Brain microvascular endothelial cell (primary cell): ENCODE data around the gene CD320.
A peak's percentile ranks its signal among the peaks of the same experiment; 100 is the strongest.
"Not testable (repeated sequence)": the region's sequence is repeated elsewhere in the genome, so short reads cannot be mapped to it uniquely, and the experiment has no call there.

Experiments
- DNase-seq: peaks from one replicate; pipeline ENCODE4 v3.0.0-alpha.2; 2020
- H3K27ac ChIP-seq: fragments of 250-450 bp; sonication (Bioruptor Pico); 2 replicates; pipeline ENCODE4 v1.5.1; 2020; ENCODE audit warnings: mild to moderate bottlenecking, moderate library complexity
- H3K27me3 ChIP-seq: fragments of 250-450 bp; sonication (Bioruptor Pico); replicated peaks from 2 replicates; pipeline ENCODE4 v1.5.1; 2020; ENCODE audit warnings: mild to moderate bottlenecking
- H3K36me3 ChIP-seq: fragments of 250-450 bp; sonication (Bioruptor Pico); replicated peaks from 2 replicates; pipeline ENCODE4 v1.5.1; 2020; ENCODE audit warnings: mild to moderate bottlenecking
- H3K4me3 ChIP-seq: 2 replicates; pipeline ENCODE4 v1.5.1; 2011; ENCODE audit warnings: low read depth, mild to moderate bottlenecking, control low read depth, low read length, moderate library complexity
- in situ Hi-C: cut with HindIII; loops from 2 replicates; pipeline ENCODE4 v1.10.0; 2017; ENCODE audit warnings: low sequenced_read_pairs, low pct_ligation_motif_present
- TF ChIP-seq, protein P1 (sequence below): IDR thresholded peaks from 2 replicates; pipeline ENCODE4 v1.5.1; 2011; ENCODE audit warnings: low read depth, mild to moderate bottlenecking, moderate library complexity, low read length, control low read depth, inconsistent platforms; ENCODE audit errors: missing control alignments

The CD320 gene

DNA sequence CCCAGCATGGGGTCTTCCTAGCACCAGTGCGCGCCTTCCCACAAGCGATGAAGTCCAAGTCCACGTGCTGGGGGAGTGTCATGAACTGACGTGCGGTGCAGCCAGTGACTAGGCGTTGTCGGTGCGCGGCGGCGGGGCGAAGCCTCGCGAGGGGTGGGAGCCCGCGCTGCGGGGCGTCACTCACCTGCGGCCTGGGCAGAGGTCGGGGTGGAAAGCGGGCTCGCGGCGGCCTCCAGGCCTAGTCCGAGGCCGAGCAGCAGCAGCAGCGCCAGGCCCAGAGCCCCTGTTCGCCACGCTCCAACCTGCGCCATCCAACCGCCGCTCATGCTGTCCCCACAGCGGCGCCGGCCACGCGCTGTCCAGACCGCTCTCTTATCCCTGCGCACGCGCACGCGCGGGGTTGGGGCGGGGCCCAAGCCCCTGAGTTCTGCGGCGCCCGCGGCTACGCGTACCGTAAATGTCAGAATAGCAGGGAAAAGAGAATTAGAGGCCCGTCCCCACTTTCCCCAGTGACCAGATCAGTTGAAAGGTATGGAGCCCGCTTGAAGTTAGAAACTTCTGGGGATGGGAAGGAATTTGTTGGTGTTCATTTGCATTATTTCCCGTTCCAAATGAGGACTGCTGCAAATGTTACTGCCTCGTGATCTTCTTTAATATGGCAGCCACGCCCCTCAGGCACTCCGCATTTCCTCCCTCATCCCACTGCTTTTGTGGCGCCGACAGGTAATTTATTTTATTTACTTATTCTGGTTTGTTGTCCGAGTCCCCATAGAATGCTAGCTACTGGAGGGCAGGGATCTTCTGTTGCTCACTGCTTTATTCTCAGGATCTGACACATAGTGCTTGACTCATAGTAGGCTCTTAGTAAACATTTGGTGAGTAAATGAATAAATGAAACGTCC, at the start of gene CD320:
CD320 (minus strand) TSS at position 394 of the 902 bp plus-strand sequence; CDS start at position 326, 68 bp downstream.
- peak; percentile 83 for DNase-seq
- H3K36me3 ChIP-seq = peaks cover 15% of the 10 kb centered on the region
- no peaks in the 10 kb centered on the region for H3K27me3 ChIP-seq
- in situ Hi-C loops = no loop called here
- TF ChIP-seq, protein P1, sequence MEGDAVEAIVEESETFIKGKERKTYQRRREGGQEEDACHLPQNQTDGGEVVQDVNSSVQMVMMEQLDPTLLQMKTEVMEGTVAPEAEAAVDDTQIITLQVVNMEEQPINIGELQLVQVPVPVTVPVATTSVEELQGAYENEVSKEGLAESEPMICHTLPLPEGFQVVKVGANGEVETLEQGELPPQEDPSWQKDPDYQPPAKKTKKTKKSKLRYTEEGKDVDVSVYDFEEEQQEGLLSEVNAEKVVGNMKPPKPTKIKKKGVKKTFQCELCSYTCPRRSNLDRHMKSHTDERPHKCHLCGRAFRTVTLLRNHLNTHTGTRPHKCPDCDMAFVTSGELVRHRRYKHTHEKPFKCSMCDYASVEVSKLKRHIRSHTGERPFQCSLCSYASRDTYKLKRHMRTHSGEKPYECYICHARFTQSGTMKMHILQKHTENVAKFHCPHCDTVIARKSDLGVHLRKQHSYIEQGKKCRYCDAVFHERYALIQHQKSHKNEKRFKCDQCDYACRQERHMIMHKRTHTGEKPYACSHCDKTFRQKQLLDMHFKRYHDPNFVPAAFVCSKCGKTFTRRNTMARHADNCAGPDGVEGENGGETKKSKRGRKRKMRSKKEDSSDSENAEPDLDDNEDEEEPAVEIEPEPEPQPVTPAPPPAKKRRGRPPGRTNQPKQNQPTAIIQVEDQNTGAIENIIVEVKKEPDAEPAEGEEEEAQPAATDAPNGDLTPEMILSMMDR = no peak
- peak within 1 kb of the TSS; percentile 65 for H3K4me3 ChIP-seq
- H3K27ac ChIP-seq = peak within 1 kb of the TSS; percentile 57

DNA sequence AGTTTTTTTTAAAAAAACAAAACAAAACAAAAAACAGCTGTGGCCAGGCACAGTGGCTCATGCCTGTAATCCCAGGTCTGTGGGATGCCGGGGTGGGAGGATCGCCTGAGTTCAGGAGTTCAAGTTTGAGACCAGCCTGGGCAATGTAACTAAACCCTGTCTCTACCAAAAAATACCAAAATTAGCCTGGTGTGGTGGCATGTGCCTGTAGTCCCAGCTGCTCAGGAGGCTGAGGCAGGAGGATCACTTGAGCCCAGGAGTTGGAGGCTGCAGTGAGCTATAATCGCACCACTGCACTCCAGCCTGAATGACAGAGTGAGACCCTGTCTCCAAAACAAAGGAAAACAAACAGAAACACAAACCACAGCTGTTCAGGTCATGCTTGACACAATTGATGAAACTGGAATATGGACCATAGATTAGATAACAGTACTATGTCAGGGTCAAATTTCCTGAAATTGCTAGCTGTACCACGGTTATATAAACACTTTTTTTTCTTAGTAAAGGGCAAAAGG, 48.9 kb upstream of the CD320 start:
- TF ChIP-seq, protein P1 = no peak
- in situ Hi-C loops = no loop called here
- DNase-seq = peak; percentile 84

DNA sequence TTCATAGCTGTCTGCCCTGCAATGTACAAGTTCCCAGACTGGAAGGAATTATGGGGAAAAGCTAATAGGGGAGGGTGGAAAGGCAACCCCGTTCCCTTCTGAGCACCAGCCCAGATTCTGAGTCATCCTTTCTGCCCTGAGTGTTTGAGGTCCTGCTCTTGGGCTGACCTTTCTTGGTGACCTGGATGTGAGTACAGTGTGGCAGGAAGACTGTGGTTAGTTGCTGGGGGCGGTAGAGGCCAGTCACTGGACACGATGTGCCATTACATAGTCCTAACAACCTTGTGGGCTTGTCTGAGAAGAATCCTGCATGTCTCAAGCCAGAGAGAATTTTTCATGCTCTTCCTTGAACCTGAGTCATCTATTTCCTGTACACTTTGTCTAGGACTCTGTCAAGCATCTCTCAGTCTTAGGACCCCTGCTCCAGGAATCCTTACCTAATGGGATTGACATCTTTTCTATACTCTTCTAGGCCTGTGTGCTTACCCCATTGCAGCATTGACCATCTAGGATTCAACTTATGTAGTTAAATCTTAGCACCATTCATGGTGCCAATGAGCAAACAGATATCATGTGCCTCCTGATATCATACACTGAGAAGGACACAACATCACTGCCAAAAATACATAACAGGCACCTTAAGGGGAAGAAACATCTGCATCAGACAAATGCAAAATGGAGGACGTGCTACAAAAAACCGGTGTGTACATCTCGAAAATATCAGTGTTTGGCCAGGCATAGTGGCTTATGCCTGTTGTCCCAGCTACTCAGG, 47.7 kb upstream of the CD320 start:
- in situ Hi-C loops = no loop called here

More for the DNA sequence above, 48.9 kb upstream of the CD320 start:
- Histone ChIP-seq H3K27me3 (no peaks in the 10 kb centered on the region), H3K4me3 (no peak overlapping the region), H3K27ac (peak overlapping the region; percentile 95), H3K36me3 (no peaks in the 10 kb centered on the region)

DNA sequence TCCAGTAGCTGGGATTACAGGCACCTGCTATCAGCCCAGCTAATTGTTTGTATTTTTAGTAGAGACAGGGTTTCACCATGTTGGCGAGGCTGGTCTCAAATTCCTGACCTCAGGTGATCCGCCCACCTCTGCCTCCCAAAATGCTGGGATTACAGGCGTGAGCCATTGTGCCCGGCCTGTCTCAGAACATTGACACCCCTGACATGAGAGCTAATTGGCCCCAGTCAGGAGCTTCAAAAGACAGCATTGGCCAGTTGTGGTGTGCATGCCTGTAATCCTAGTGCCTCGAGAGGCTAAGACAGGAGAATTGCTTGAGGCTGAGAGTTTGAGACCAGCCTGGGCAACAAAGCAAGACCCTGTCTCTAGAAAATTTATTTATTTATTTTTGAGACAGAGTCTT, 44.7 kb upstream of the CD320 start:
- H3K36me3 ChIP-seq, H3K27ac ChIP-seq, H3K4me3 ChIP-seq, DNase-seq, in situ Hi-C loops, H3K27me3 ChIP-seq: not testable (repeated sequence)

More for the DNA sequence above, 47.7 kb upstream of the CD320 start:
- no peak overlapping the region for H3K4me3 ChIP-seq
- peak overlapping the region; percentile 95 for H3K27ac ChIP-seq
- no peaks in the 10 kb centered on the region for H3K36me3 ChIP-seq
- DNase-seq = peak; percentile 99
- TF ChIP-seq, protein P1 = no peak
- no peaks in the 10 kb centered on the region for H3K27me3 ChIP-seq

DNA sequence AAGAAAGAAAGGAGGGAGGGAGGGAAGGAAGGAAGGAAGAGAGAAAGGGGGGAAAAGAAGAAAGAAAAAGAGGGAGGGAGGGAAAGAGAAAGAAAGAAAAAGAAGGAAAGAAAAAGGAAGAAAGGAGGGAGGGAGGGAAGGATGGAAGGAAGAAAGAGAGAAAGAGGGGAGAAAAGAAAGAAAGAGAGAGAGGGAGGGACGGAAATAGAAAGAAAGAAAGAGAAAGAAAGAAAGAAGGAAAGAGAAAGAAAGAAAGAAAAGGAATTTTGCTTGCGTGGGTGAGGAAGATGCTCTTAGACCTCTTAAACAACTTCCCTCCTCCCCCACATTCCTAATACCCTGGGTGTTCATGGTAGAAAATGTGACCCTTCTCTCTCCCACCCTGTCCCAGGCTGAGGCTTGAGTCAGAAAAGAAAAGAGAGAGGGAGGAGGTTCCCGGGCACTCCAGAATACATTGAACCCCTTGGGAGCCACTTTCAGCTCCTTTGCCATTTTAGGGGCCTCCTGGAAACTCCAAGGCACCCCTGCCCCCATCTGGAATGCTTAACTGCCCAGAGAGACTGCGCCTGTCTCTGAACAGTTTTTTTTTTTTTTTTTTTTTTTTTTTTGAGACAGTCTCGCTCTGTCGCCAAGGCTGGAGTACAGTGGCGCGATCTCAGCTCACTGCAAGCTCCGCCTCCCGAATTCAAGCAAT, 44.1 kb upstream of the CD320 start:
- in situ Hi-C loops = no loop called here

DNA sequence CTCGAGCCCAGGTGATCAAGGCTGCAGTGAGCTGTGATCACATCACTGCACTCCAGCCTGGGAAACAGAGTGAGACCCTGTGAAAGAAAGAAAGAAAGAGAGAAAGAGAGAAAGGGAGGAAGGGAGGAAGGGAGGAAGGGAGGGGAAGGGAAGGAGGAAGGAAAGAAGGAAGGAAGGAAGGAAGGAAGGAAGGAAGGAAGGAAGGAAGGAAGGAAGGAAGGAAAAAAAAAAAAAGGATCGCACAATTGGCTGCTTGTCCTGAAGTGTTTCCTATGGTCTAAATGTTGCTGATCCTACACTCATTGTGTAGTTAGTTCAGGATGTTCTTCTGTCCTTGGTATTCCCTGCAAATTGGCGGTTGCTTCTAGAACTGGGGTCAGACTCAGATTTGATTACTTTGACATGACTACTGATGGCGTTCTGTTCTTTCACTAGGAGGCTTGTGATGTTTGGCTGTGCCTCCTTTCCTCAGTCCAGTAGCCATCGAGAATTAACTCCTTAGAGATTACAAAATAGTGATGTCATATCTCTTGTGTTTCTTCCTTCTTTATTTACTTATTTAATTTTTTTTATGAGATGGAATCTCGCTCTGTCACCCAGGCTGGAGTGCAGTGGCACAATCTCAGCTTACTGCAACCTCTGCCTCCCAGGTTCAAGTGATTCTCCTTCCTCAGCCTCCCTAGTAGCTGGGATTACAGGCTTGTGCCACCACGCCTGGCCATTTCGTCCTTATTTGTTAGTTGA, 41.6 kb upstream of the CD320 start:
- H3K4me3 ChIP-seq, in situ Hi-C loops, H3K27me3 ChIP-seq: not testable (repeated sequence)

More for the DNA sequence above, 44.1 kb upstream of the CD320 start:
- Histone ChIP-seq H3K27me3 (no peaks in the 10 kb centered on the region), H3K36me3 (no peaks in the 10 kb centered on the region), H3K27ac (peak overlapping the region; percentile 29), H3K4me3 (peak overlapping the region; percentile 35)
- DNase-seq = peak; percentile 47
- TF ChIP-seq, protein P1 = no peak

More for the DNA sequence above, 41.6 kb upstream of the CD320 start:
- H3K27ac ChIP-seq, DNase-seq, H3K36me3 ChIP-seq: not testable (repeated sequence)
